ENCODE data around the gene CD99.

DNA sequence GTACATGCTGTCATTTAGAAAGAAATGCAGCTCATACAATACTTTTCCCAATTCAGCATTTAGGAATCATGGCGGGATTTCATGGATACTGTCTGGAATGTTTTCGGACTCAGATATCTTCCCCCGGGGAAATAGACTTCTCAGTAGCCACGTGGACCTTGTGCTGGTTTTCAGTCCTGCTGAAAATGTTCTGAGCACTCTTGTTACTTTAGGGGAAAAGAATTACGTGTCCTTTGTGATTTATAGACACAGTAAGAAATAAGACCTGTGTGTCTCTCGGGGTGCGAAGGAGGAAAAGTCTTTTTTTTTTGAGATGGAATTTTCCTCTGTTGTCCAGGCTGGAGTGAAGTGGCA lies 3.8 kb downstream of the CD99 start:
- TF ChIP-seq, protein P1, sequence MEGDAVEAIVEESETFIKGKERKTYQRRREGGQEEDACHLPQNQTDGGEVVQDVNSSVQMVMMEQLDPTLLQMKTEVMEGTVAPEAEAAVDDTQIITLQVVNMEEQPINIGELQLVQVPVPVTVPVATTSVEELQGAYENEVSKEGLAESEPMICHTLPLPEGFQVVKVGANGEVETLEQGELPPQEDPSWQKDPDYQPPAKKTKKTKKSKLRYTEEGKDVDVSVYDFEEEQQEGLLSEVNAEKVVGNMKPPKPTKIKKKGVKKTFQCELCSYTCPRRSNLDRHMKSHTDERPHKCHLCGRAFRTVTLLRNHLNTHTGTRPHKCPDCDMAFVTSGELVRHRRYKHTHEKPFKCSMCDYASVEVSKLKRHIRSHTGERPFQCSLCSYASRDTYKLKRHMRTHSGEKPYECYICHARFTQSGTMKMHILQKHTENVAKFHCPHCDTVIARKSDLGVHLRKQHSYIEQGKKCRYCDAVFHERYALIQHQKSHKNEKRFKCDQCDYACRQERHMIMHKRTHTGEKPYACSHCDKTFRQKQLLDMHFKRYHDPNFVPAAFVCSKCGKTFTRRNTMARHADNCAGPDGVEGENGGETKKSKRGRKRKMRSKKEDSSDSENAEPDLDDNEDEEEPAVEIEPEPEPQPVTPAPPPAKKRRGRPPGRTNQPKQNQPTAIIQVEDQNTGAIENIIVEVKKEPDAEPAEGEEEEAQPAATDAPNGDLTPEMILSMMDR (conservative IDR thresholded peaks at IDR 0.05 in 1 of 2, IDR thresholded peaks at IDR 0.05 in 1 of 2; ENCODE audit: low read depth in 1 of 2, low read length in 2 of 2) = no peak
- TF ChIP-seq EZH2 (IDR thresholded peaks at IDR 0.05; ENCODE audit: low read length, missing control alignments) = no peak

Data from fibroblast of lung (primary cell).